ENCODE data around the gene NTPCR. TPM values are rescaled to one million over a fixed set of nuclear protein-coding genes. Genes with fewer than 3 reads are reported as not detected.
"Not testable (repeated sequence)": the region's sequence is repeated elsewhere in the genome, so short reads cannot be mapped to it uniquely, and the experiment has no call there.

NTPCR gene
- total RNA-seq, 2 experiments from 2014 or later, result 30.4 to 35.0 TPM

DNA sequence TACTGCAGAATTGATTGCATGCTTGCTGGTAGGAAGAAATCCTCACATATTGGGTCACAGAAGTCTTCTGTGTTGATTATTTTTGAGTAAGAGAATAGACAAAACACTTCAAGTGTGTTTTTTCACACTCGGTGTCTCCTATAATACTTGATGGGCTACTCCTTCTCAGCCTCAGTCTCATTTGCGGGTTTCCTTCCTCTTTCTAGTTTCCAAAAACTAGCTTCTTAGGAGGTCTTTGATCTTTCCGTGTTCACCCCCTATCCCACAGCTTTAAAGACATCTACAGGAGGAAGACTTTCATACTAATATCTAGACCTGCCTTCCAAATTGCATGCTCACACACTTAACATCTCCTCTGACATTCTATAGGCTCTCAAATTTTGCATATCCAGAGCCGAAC, 40.7 kb upstream of the NTPCR start:
- H3K27ac Mint-ChIP-seq, result no peak overlapping the region
- H3K9me3 Mint-ChIP-seq, result no peaks in the 10 kb centered on the region
- CTCF ChIA-PET, result no interaction called here
- H3K4me3 Mint-ChIP-seq, result no peak overlapping the region
- peaks cover 26% of the 10 kb centered on the region for H3K4me1 Mint-ChIP-seq (ENCODE audit: low read depth)
- POLR2A ChIA-PET, result no interaction called here
- ATAC-seq, result no peak
- intact Hi-C loops (cut with micrococcal nuclease), result no loop called here
- H3K27me3 Mint-ChIP-seq, result peaks cover 5% of the 10 kb centered on the region
- no peaks in the 10 kb centered on the region for H3K36me3 Mint-ChIP-seq (ENCODE audit: low read depth)
- TF ChIP-seq, protein P1, sequence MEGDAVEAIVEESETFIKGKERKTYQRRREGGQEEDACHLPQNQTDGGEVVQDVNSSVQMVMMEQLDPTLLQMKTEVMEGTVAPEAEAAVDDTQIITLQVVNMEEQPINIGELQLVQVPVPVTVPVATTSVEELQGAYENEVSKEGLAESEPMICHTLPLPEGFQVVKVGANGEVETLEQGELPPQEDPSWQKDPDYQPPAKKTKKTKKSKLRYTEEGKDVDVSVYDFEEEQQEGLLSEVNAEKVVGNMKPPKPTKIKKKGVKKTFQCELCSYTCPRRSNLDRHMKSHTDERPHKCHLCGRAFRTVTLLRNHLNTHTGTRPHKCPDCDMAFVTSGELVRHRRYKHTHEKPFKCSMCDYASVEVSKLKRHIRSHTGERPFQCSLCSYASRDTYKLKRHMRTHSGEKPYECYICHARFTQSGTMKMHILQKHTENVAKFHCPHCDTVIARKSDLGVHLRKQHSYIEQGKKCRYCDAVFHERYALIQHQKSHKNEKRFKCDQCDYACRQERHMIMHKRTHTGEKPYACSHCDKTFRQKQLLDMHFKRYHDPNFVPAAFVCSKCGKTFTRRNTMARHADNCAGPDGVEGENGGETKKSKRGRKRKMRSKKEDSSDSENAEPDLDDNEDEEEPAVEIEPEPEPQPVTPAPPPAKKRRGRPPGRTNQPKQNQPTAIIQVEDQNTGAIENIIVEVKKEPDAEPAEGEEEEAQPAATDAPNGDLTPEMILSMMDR (IDR thresholded peaks at IDR 0.05), result no peak
- DNase-seq, result no peak

DNA sequence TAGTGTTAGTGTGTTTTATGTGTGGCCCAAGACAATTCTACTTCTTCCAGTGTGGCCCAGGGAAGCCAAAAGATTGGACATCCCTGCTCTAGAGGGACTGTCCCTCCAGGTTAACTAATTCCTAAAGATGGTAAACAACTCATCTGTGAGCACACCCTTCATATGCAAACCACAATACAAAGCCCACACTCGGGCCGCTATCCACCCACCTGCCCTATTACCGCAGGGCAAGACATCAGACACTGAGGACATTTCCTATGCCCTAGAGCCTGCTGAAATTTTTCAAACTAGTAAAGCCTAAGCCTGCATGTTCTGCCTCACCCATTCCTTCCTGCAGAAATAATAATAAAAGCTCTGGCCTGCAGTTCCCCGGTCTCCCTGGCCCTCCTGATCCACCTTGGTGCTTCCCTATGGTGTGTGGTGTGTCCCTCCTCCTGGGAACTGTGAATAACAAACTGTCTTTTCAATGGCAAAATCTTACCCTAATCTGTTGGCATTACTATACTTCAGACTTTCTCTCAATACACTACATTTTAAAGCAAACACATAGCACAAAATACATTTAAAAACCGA, 39.3 kb upstream of the NTPCR start:
- H3K4me1 Mint-ChIP-seq (ENCODE audit: low read depth), result peaks cover 24% of the 10 kb centered on the region
- ATAC-seq, result peak; percentile 24

DNA sequence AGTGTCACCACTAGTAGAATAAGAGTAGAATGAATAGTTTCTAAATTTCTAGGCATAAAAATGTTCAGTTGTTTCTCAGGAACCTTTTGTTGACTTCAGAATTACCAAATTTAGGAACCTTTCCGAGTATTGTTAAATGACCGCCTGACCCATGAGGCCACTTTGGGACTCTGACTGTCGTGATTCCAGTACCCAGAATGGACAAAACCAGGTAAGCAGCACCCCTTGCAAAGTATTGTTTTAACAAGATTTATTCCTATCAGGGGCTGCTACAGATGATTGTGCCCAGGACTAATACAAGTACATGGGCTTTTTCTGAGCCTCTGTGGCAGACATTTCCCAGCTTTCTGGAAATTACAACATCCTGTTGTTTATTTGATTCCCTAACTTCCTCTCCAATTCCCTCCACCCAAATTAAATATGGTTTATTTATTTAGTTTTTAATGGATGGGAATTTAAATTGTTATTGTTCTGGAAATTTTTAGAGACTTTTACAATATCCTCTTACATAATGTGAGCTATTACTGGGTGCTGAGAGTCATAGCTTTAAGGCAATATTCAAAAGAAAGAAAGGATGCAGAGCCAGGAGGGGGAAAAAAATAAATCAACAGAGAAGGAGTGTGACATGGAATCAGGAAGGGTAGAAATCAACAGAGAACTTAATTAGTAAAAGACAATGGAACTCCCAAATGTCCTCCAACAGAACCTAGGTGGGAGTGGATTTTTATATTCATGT, 37.4 kb upstream of the NTPCR start:
- no peaks in the 10 kb centered on the region for H3K36me3 Mint-ChIP-seq (ENCODE audit: low read depth)
- H3K4me3 Mint-ChIP-seq, result no peak overlapping the region
- ATAC-seq (no peak), DNase-seq (no peak)
- CTCF ChIA-PET, result no interaction called here
- no peak overlapping the region for H3K27ac Mint-ChIP-seq
- POLR2A ChIA-PET, result no interaction called here
- peaks cover 24% of the 10 kb centered on the region for H3K4me1 Mint-ChIP-seq (ENCODE audit: low read depth)
- intact Hi-C loops (cut with micrococcal nuclease), result no loop called here
- TF ChIP-seq, protein P1 (IDR thresholded peaks at IDR 0.05), result no peak
- H3K27me3 Mint-ChIP-seq, result no peaks in the 10 kb centered on the region
- no peaks in the 10 kb centered on the region for H3K9me3 Mint-ChIP-seq

More for the DNA sequence above, 39.3 kb upstream of the NTPCR start:
- Mint-ChIP-seq H3K9me3 (no peaks in the 10 kb centered on the region), H3K4me3 (no peak overlapping the region), H3K36me3 (ENCODE audit: low read depth) (no peaks in the 10 kb centered on the region), H3K27ac (no peak overlapping the region), H3K27me3 (peaks cover 3% of the 10 kb centered on the region)
- ChIA-PET POLR2A (no interaction called here), CTCF (no interaction called here)
- TF ChIP-seq, protein P1 (IDR thresholded peaks at IDR 0.05), result no peak
- DNase-seq, result peak; percentile 35
- intact Hi-C loops (cut with micrococcal nuclease), result no loop called here

DNA sequence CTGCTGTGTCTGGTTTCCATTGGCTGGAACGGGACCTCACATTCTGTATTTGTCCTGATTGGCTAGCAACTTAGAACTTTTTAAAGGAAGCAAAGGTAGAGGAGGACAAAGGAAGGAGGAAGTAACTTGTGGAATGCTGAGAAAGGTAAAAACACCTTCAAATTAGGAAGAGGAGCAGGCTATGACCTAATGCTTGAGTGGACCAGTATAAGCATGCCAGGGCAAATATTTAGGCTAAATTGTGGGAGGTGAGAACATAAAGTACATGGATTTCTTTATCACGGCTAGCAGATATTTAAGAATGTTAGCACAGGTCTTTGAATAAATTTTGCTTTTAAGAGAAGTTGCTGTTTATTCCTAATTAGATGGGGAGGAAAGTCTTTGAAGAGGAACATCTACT, 36.1 kb upstream of the NTPCR start:
- H3K27me3 Mint-ChIP-seq; CTCF ChIA-PET; H3K9me3 Mint-ChIP-seq; H3K36me3 Mint-ChIP-seq (ENCODE audit: low read depth); DNase-seq; intact Hi-C loops (cut with micrococcal nuclease); H3K4me3 Mint-ChIP-seq; POLR2A ChIA-PET; ATAC-seq; H3K27ac Mint-ChIP-seq: not testable (repeated sequence)
- peaks cover 21% of the 10 kb centered on the region for H3K4me1 Mint-ChIP-seq (ENCODE audit: low read depth)

DNA sequence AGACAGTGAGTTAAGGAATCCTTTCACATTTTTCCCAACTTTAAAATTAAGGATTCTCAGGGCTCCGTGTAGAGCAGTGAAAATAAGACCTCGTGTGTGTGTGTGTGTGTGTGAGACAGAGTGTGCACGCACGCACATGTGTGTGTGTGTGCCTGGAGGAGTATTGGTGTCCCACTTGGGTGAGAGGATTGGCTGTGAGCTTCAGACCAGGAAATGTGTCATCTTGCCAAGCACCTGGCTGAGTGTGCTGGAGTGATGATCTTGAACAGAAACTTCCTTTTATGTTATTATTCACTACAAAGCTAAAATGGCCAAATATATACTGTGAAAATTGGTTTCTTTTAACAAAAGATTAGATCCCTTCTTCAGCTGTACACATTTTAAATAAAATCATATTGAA, 35.2 kb upstream of the NTPCR start:
- H3K4me3 Mint-ChIP-seq, result no peak overlapping the region
- ATAC-seq, result no peak
- H3K9me3 Mint-ChIP-seq, result no peaks in the 10 kb centered on the region

More for the DNA sequence above, 35.2 kb upstream of the NTPCR start:
- Mint-ChIP-seq H3K27ac (no peak overlapping the region), H3K4me1 (ENCODE audit: low read depth) (peaks cover 14% of the 10 kb centered on the region), H3K27me3 (no peaks in the 10 kb centered on the region), H3K36me3 (ENCODE audit: low read depth) (no peaks in the 10 kb centered on the region)
- intact Hi-C loops (cut with micrococcal nuclease), result no loop called here
- POLR2A ChIA-PET, result no interaction called here
- CTCF ChIA-PET, result no interaction called here
- DNase-seq, result no peak
- TF ChIP-seq, protein P1 (IDR thresholded peaks at IDR 0.05), result no peak
